ENCODE measurements around the gene ALX4.

The ALX4 gene

DNA sequence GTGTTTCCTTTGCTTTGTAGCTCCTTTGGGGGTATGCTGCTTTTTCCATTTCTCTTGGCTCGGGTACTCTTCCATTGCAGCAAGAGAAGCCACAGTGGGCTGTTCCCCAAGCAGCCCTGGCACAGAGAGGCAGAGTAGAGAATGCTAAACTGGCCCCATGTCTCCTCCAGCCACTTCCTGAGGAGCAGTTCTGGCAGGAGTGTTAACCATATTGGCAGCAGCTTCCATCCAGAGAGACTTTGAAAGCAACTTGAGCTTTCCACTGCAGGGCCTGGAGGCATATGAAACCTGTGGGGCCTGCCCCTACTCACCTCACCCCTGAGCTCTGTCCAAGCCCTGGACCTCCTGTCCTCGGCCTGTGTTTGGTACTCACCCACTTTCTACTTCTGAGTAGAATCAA, 61.8 kb downstream of the ALX4 start:
- Histone ChIP-seq H3K9me3 (ENCODE audit: control insufficient read depth, low read length) (peaks cover 12% of the 10 kb centered on the region), H3K9ac (ENCODE audit: low read length) (no peak overlapping the region), H3K4me1 (ENCODE audit: control insufficient read depth, insufficient read depth, low read length) (peaks cover 48% of the 10 kb centered on the region), H3K27me3 (replicated peaks; ENCODE audit: control insufficient read depth, insufficient read depth, low read length) (no peaks in the 10 kb centered on the region), H3K4me3 (ENCODE audit: low read length) (no peak overlapping the region), H3K36me3 (ENCODE audit: control insufficient read depth, insufficient read depth, low read length, severe bottlenecking) (no peaks in the 10 kb centered on the region)
- no peak for DNase-seq (ENCODE audit: low read depth)

DNA sequence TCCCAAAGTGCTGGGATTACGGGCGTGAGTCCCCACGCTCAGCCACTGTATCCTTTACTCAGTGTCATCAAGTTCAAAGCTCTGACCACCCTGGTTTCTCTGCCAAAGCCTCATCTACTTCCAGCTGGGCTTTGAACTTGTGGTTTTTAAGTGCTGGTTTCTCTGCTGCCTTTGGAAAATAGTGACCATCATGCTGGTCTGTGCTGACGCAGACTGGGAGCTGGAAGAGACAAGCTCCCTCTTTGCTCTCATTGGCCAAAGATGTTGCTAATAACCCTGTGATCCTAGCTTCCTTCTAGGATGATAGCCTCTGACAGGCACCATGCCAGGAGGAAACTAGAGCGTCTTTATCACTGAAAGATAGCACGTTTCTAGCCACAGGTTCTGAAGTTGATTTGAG, 62.4 kb downstream of the ALX4 start:
- no peaks in the 10 kb centered on the region for H3K36me3 ChIP-seq (ENCODE audit: control insufficient read depth, insufficient read depth, low read length, severe bottlenecking)
- no peak overlapping the region for H3K9ac ChIP-seq (ENCODE audit: low read length)
- H3K9me3 ChIP-seq (ENCODE audit: control insufficient read depth, low read length): peaks cover 6% of the 10 kb centered on the region
- no peak for DNase-seq (ENCODE audit: low read depth)
- H3K4me3 ChIP-seq (ENCODE audit: low read length): no peak overlapping the region
- H3K4me1 ChIP-seq (ENCODE audit: control insufficient read depth, insufficient read depth, low read length): peaks cover 54% of the 10 kb centered on the region
- no peaks in the 10 kb centered on the region for H3K27me3 ChIP-seq (replicated peaks; ENCODE audit: control insufficient read depth, insufficient read depth, low read length)

DNA sequence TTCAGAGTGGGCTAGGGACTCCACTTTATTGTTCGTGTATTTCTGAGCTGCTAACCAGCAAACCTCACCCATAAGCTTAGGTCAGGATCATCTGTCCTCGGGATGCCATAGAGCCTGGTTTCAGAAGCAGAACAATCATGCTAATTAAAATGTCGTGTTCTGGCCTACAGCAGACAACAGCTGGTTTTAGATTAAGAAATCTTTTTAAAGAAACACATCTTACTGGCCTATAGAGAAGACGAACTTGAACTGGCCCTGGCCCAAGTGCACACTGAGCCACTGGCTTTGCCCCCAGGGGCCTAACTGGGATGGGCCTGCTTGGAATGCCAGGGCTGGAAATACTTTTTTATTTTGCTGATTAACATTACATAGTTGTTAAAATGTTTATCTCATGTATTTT, 63.2 kb downstream of the ALX4 start:
- H3K27me3 ChIP-seq (replicated peaks; ENCODE audit: control insufficient read depth, insufficient read depth, low read length): no peaks in the 10 kb centered on the region
- peaks cover 57% of the 10 kb centered on the region for H3K4me1 ChIP-seq (ENCODE audit: control insufficient read depth, insufficient read depth, low read length)
- no peak overlapping the region for H3K4me3 ChIP-seq (ENCODE audit: low read length)
- H3K9ac ChIP-seq (ENCODE audit: low read length): no peak overlapping the region
- DNase-seq (ENCODE audit: low read depth): peak; percentile 90
- H3K9me3 ChIP-seq (ENCODE audit: control insufficient read depth, low read length): no peaks in the 10 kb centered on the region
- no peaks in the 10 kb centered on the region for H3K36me3 ChIP-seq (ENCODE audit: control insufficient read depth, insufficient read depth, low read length, severe bottlenecking)

DNA sequence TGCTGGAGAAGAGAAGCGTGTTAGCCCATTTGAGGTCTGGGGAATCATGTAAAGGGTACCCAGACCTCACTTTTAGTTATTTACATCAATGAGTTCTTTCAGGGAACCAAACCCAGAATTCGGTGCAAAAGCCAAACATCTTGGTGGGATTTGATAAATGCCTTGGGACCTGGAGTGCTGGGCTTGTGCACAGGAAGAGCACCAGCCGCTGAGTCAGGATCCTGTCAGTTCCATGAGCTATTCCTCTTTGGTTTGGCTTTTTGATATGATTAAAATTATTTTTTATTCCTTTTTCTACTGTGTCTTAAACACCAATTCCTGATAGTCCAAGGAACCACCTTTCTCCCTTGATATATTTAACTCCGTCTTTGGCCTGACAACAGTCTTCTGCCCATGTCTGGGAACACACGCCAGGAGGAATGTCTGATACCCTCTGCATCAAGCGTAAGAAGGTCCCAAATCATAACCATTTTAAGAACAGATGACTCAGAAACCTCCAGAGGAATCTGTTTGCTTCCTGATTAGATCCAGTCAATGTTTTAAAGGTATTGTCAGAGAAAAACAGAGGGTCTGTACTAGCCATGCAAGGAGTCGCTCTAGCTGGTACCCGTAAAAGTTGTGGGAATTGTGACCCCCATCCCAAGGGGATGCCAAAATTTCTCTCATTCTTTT, 65.2 kb downstream of the ALX4 start:
- peaks cover 57% of the 10 kb centered on the region for H3K4me1 ChIP-seq (ENCODE audit: control insufficient read depth, insufficient read depth, low read length)
- H3K27me3 ChIP-seq (replicated peaks; ENCODE audit: control insufficient read depth, insufficient read depth, low read length): no peaks in the 10 kb centered on the region
- H3K4me3 ChIP-seq (ENCODE audit: low read length): no peak overlapping the region
- no peaks in the 10 kb centered on the region for H3K36me3 ChIP-seq (ENCODE audit: control insufficient read depth, insufficient read depth, low read length, severe bottlenecking)
- peak; percentile 65 for DNase-seq (ENCODE audit: low read depth)
- H3K9me3 ChIP-seq (ENCODE audit: control insufficient read depth, low read length): no peaks in the 10 kb centered on the region
- no peak overlapping the region for H3K9ac ChIP-seq (ENCODE audit: low read length)

DNA sequence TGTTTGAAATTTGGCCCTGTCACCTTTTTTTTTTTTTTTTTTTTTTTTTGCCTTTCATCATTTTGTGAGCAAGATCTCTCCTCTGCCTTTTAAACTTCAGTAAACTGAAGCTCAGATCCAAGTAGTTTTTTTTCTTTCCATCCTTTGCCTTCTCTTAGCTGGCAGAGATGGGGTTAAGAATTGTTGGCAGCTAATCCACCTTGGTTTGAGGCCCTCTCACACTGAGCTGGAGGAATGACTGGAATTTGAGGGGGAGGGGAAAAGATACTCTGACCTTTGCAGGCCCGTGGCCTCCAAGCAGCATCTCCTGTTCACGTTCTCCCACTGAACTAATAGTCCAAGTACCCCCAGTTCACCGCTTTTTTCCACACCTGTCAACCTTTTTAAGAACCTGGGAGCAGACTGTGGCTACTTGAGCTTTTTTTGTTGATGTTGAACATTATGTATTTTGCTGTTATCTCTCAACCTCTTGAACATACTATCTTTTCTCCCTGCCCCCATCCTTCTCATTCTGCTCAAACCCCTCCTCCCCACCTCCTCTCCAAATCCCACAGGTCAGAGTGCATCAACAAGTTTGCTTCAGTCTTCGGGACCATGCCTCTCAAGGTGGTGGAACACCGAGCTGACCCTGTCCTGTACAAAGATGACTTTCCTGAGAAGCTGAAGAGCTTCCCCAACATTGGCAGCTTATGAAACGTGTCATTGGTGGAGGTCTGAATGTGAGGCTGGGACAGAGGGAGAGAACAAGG, 66.2 kb downstream of the ALX4 start:
- Histone ChIP-seq H3K9me3 (ENCODE audit: control insufficient read depth, low read length) (no peaks in the 10 kb centered on the region), H3K27me3 (replicated peaks; ENCODE audit: control insufficient read depth, insufficient read depth, low read length) (no peaks in the 10 kb centered on the region), H3K9ac (ENCODE audit: low read length) (no peak overlapping the region), H3K4me3 (ENCODE audit: low read length) (peak overlapping the region; percentile 8), H3K4me1 (ENCODE audit: control insufficient read depth, insufficient read depth, low read length) (peaks cover 57% of the 10 kb centered on the region), H3K36me3 (ENCODE audit: control insufficient read depth, insufficient read depth, low read length, severe bottlenecking) (no peaks in the 10 kb centered on the region)
- DNase-seq (ENCODE audit: low read depth): peak; percentile 33

DNA sequence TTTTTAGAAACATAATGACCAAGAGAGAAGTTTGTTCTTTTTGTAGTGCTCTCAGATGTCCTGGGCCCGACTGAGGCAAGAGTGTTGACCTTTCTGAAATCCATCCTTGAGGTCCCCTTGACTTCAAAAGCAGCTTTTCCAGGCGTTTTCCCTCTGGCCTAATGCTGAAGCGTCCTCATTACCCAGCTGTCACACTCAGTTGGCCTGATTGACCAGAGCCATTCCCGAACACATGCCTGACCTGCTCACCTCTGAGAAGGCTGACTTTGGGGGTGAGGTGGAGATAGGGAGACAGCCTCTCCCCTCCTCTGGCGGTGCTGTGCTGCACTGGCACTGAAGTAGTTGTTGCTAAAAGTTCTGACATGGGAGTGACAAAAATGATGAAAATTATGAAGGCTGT, 66.9 kb downstream of the ALX4 start:
- peak; percentile 26 for DNase-seq (ENCODE audit: low read depth)
- Histone ChIP-seq H3K4me3 (ENCODE audit: low read length) (no peak overlapping the region), H3K27me3 (replicated peaks; ENCODE audit: control insufficient read depth, insufficient read depth, low read length) (no peaks in the 10 kb centered on the region), H3K9ac (ENCODE audit: low read length) (no peak overlapping the region), H3K36me3 (ENCODE audit: control insufficient read depth, insufficient read depth, low read length, severe bottlenecking) (no peaks in the 10 kb centered on the region), H3K4me1 (ENCODE audit: control insufficient read depth, insufficient read depth, low read length) (peaks cover 55% of the 10 kb centered on the region), H3K9me3 (ENCODE audit: control insufficient read depth, low read length) (no peaks in the 10 kb centered on the region)

DNA sequence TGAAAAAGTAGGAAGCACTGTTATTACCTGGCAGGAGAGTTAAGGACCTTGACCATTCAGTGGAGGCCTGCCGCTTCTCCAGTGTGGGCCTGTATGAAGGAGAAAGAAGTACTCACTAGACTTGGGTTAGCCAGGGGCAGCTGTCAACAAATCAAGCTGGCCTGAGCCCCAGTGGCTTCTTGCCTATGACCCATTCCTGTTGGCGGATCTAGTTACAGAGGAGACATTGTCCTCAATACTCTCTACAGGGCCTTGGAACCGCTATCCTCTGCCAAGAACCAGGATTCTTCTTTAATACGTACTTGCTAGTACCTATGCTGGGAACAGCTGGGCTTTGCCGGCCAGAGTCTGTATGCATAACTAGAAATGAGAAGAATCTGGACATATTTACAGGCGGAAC, 68.1 kb downstream of the ALX4 start:
- no peaks in the 10 kb centered on the region for H3K9me3 ChIP-seq (ENCODE audit: control insufficient read depth, low read length)
- no peaks in the 10 kb centered on the region for H3K27me3 ChIP-seq (replicated peaks; ENCODE audit: control insufficient read depth, insufficient read depth, low read length)
- H3K36me3 ChIP-seq (ENCODE audit: control insufficient read depth, insufficient read depth, low read length, severe bottlenecking): no peaks in the 10 kb centered on the region
- H3K4me3 ChIP-seq (ENCODE audit: low read length): no peak overlapping the region
- H3K9ac ChIP-seq (ENCODE audit: low read length): no peak overlapping the region
- H3K4me1 ChIP-seq (ENCODE audit: control insufficient read depth, insufficient read depth, low read length): peaks cover 43% of the 10 kb centered on the region
- no peak for DNase-seq (ENCODE audit: low read depth)

DNA sequence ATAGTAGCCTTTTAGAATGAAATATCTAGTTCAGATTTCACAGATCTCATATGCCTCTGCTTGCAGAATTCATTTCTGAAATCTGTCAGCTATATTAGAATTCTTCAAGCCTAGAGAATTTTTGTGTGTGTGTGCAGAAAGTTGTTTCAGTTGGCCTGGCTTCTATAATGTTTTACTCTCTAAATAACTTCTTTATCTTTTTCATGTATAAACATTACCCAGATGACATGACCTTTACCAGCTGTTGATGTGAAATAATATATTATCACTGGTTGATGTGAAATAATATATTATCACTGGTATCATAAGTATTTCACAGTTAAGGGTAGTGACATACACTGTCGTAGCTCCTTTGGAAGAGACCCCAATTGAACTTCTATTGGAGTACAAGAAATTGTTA, 72.8 kb downstream of the ALX4 start:
- H3K4me1 ChIP-seq (ENCODE audit: control insufficient read depth, insufficient read depth, low read length): peaks cover 11% of the 10 kb centered on the region
- no peaks in the 10 kb centered on the region for H3K27me3 ChIP-seq (replicated peaks; ENCODE audit: control insufficient read depth, insufficient read depth, low read length)

DNA sequence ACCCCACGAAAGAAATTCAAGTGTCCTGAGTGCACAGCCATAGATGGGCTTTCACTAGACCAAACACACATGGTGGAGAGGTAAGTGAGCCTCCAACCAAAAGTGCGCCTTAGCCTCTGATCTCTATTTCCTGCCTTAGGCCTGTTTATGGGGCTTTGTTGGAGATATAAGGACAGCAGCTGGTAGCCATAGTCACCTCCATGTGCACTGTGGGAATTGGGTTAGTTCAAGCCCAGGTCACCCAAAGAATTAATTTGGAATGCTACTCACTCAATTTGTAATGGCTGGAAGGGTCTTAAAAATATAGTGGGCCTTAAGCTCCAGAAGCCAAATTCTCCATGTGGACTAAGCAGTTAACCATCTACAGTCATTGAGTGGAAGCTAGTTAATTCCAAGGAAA, 73.6 kb downstream of the ALX4 start:
- H3K4me1 ChIP-seq (ENCODE audit: control insufficient read depth, insufficient read depth, low read length): peaks cover 11% of the 10 kb centered on the region
- H3K9ac ChIP-seq (ENCODE audit: low read length): no peak overlapping the region
- no peaks in the 10 kb centered on the region for H3K27me3 ChIP-seq (replicated peaks; ENCODE audit: control insufficient read depth, insufficient read depth, low read length)
- H3K36me3 ChIP-seq (ENCODE audit: control insufficient read depth, insufficient read depth, low read length, severe bottlenecking): peaks cover 6% of the 10 kb centered on the region
- DNase-seq (ENCODE audit: low read depth): no peak
- H3K4me3 ChIP-seq (ENCODE audit: low read length): no peak overlapping the region
- no peaks in the 10 kb centered on the region for H3K9me3 ChIP-seq (ENCODE audit: control insufficient read depth, low read length)

More for the DNA sequence above, 72.8 kb downstream of the ALX4 start:
- H3K9me3 ChIP-seq (ENCODE audit: control insufficient read depth, low read length): no peaks in the 10 kb centered on the region
- no peak overlapping the region for H3K9ac ChIP-seq (ENCODE audit: low read length)
- H3K4me3 ChIP-seq (ENCODE audit: low read length): no peak overlapping the region
- H3K36me3 ChIP-seq (ENCODE audit: control insufficient read depth, insufficient read depth, low read length, severe bottlenecking): peaks cover 6% of the 10 kb centered on the region
- DNase-seq (ENCODE audit: low read depth): no peak

DNA sequence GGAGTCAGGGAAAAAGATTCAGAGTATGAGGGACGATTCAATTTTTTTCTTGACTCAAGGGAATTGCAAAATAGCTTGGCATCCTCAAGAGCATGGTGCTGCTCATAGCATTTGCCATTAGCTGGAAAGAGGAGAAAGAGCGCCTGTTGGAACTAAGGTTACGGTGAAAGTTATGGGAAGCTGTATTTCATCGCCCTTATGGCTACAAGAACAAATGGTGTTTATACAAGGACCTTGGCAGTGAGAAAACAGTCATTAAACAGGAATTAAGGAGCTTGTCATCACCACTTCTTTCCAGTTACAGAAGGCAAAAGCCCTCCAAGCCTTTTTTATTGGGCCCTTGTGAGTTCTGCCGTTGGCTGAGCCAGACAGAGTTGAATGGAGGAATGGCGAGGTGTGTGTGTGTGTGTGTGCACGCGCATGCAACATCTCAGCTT, 74.2 kb downstream of the ALX4 start:
- H3K9ac ChIP-seq (ENCODE audit: low read length): no peak overlapping the region
- peak; percentile 41 for DNase-seq (ENCODE audit: low read depth)
- no peaks in the 10 kb centered on the region for H3K27me3 ChIP-seq (replicated peaks; ENCODE audit: control insufficient read depth, insufficient read depth, low read length)
- H3K36me3 ChIP-seq (ENCODE audit: control insufficient read depth, insufficient read depth, low read length, severe bottlenecking): peaks cover 6% of the 10 kb centered on the region
- H3K4me1 ChIP-seq (ENCODE audit: control insufficient read depth, insufficient read depth, low read length): peaks cover 11% of the 10 kb centered on the region
- no peaks in the 10 kb centered on the region for H3K9me3 ChIP-seq (ENCODE audit: control insufficient read depth, low read length)
- H3K4me3 ChIP-seq (ENCODE audit: low read length): no peak overlapping the region

DNA sequence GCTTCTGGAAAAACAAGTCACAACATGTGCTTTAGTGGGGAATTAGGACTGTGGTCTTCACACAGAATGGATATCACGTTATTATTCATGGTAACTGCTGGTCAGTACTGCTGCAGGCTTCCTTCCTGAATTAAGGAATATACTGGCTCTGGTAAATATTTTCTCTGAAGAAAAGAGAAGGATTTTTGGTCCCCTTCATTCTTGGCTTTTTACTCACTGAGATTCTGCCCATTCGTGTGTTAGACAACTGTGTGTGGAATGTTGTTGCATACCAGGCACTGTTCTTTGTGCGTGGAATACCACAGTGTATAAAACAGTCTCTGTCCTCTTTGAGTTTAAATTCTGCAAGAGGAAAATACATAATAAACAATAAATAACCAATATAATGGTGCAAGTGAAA, 80.3 kb downstream of the ALX4 start:
- H3K4me3 ChIP-seq (ENCODE audit: low read length): no peak overlapping the region
- no peaks in the 10 kb centered on the region for H3K9me3 ChIP-seq (ENCODE audit: control insufficient read depth, low read length)
- no peaks in the 10 kb centered on the region for H3K27me3 ChIP-seq (replicated peaks; ENCODE audit: control insufficient read depth, insufficient read depth, low read length)
- no peak overlapping the region for H3K9ac ChIP-seq (ENCODE audit: low read length)
- peaks cover 3% of the 10 kb centered on the region for H3K36me3 ChIP-seq (ENCODE audit: control insufficient read depth, insufficient read depth, low read length, severe bottlenecking)
- peak; percentile 60 for DNase-seq (ENCODE audit: low read depth)
- H3K4me1 ChIP-seq (ENCODE audit: control insufficient read depth, insufficient read depth, low read length): peaks cover 11% of the 10 kb centered on the region
